Measurements from ENCODE around the gene LRRC43. TPM values are rescaled to one million over a fixed set of nuclear protein-coding genes. Genes with fewer than 3 reads are reported as not detected.

LRRC43 gene
- total RNA-seq, 1 experiment from 2014 or later, result 0.46 TPM

DNA sequence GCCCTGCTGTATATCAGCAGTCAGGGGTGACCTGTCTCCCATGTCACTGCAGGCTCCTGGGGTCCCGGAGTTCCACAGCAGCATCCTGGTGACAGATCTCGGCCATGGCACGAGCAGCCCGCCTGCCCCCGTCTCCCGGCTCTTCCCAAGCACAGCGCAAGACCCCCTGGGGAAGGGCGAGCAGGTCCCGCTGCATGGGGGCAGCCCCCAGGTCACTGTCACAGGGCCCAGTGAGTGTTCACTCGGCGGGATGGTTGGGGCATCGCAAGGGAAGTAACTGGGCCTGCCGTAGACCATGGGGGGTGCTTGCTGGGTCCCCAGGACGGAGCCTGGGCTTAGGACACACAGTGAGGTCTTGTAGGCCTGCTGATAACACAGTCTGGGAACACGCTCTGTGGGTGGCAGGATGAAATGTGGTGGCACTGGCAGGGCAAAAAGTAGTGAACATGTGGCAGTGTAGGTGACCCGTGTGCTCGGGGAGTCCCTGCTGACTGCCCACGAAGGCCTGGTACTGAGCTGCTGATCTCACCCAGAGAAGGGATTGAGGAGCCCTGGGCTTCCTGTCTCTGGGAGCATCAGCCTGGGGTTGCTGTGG is 47.4 kb upstream of the LRRC43 start:
- Histone ChIP-seq H2BK20ac (ENCODE audit: low read depth, low read length, poor library complexity, severe bottlenecking) (no peak overlapping the region), H3K23ac (ENCODE audit: insufficient read length, low read depth, low read length) (no peak overlapping the region), H3K56ac (ENCODE audit: insufficient read length, low read depth, low read length) (no peak overlapping the region), H3K18ac (ENCODE audit: insufficient read length, low read depth, low read length) (no peak overlapping the region), H3K27me3 (ENCODE audit: insufficient read depth, low read length) (no peaks in the 10 kb centered on the region), H3K4me1 (ENCODE audit: insufficient read depth, low read length) (no peaks in the 10 kb centered on the region), H3K27ac (ENCODE audit: insufficient read length, low read depth, low read length) (no peak overlapping the region), H2AFZ (ENCODE audit: low read length) (no peak overlapping the region), H3K79me2 (ENCODE audit: insufficient read depth, low read length) (no peaks in the 10 kb centered on the region), H4K8ac (replicated peaks; ENCODE audit: insufficient read length, low read depth, low read length) (no peak overlapping the region), H3T11ph (ENCODE audit: low read length) (no peak overlapping the region), H3K9ac (ENCODE audit: extremely low read depth, insufficient read length, low read length) (no peak overlapping the region), H3K9me3 (ENCODE audit: control insufficient read depth, low read depth, low read length) (no peaks in the 10 kb centered on the region), H4K91ac (ENCODE audit: insufficient read length, low read depth, low read length) (no peak overlapping the region), H4K5ac (ENCODE audit: insufficient read length, low read depth, low read length) (no peak overlapping the region), H3K79me1 (ENCODE audit: insufficient read depth, low read depth, low read length, poor library complexity, severe bottlenecking) (no peaks in the 10 kb centered on the region), H2BK12ac (ENCODE audit: insufficient read length, low read depth, low read length) (no peak overlapping the region), H2AK5ac (ENCODE audit: insufficient read length, low read length) (no peak overlapping the region), H2BK120ac (ENCODE audit: low read depth, low read length, poor library complexity, severe bottlenecking) (no peak overlapping the region), H3K23me2 (ENCODE audit: insufficient read length, low read depth, low read length, poor library complexity, severe bottlenecking) (no peaks in the 10 kb centered on the region), H3K4ac (ENCODE audit: low read depth, low read length) (no peak overlapping the region), H4K20me1 (ENCODE audit: control insufficient read depth, insufficient read depth, insufficient read length) (peaks cover 2% of the 10 kb centered on the region), H2BK5ac (ENCODE audit: insufficient read length, low read length) (no peak overlapping the region), H2BK15ac (ENCODE audit: low read depth, low read length) (no peak overlapping the region), H3K4me2 (ENCODE audit: insufficient read depth, insufficient read length, low read length) (no peak overlapping the region), H3K14ac (ENCODE audit: insufficient read depth, low read length) (no peak overlapping the region)
- H3K9me3 Mint-ChIP-seq, result peaks cover 0 to 1% of the 10 kb centered on the region in 2 experiments; a peak in 1 of 5 replicates
- H3K27ac Mint-ChIP-seq, result no peak overlapping the region
- no peak for DNase-seq
- WGBS (ENCODE audit: extremely low coverage, insufficient read length, low lambda C conversion rate), result no CpG with 5 or more reads among the region's 18 CpGs
- TF ChIP-seq, protein P1, sequence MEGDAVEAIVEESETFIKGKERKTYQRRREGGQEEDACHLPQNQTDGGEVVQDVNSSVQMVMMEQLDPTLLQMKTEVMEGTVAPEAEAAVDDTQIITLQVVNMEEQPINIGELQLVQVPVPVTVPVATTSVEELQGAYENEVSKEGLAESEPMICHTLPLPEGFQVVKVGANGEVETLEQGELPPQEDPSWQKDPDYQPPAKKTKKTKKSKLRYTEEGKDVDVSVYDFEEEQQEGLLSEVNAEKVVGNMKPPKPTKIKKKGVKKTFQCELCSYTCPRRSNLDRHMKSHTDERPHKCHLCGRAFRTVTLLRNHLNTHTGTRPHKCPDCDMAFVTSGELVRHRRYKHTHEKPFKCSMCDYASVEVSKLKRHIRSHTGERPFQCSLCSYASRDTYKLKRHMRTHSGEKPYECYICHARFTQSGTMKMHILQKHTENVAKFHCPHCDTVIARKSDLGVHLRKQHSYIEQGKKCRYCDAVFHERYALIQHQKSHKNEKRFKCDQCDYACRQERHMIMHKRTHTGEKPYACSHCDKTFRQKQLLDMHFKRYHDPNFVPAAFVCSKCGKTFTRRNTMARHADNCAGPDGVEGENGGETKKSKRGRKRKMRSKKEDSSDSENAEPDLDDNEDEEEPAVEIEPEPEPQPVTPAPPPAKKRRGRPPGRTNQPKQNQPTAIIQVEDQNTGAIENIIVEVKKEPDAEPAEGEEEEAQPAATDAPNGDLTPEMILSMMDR (conservative IDR thresholded peaks at IDR 0.05), result no peak
- no peak overlapping the region for H3K4me3 Mint-ChIP-seq
- H3K4me1 Mint-ChIP-seq, result peaks cover 0 to 13% of the 10 kb centered on the region in 2 experiments; a peak in 2 of 4 replicates
- no peaks in the 10 kb centered on the region for H3K27me3 Mint-ChIP-seq (ENCODE audit: low read depth)
- H3K36me3 Mint-ChIP-seq (ENCODE audit: insufficient read depth in 1 of 3, low read depth in 3 of 3), result peaks cover 30 to 43% (median 38%) of the 10 kb centered on the region in 3 experiments
